Loucy (cell line): ENCODE measurements around the gene ATP10B.

Source experiments
- EZH2phosphoT487 ChIP-seq: fragments of 200-600 bp; IDR thresholded peaks from 2 replicates; pipeline ENCODE4 v1.6.1; 2018; ENCODE audit warnings: antibody characterized with exemption, mild to moderate bottlenecking, moderate library complexity, borderline replicate concordance
- TF ChIP-seq, protein P1 (sequence below): fragments of 200-600 bp; sonication (generic); conservative IDR thresholded peaks from 2 replicates; pipeline ENCODE4 v1.5.1; 2014; ENCODE audit warnings: mild to moderate bottlenecking, antibody characterized with exemption, low read length

DNA sequence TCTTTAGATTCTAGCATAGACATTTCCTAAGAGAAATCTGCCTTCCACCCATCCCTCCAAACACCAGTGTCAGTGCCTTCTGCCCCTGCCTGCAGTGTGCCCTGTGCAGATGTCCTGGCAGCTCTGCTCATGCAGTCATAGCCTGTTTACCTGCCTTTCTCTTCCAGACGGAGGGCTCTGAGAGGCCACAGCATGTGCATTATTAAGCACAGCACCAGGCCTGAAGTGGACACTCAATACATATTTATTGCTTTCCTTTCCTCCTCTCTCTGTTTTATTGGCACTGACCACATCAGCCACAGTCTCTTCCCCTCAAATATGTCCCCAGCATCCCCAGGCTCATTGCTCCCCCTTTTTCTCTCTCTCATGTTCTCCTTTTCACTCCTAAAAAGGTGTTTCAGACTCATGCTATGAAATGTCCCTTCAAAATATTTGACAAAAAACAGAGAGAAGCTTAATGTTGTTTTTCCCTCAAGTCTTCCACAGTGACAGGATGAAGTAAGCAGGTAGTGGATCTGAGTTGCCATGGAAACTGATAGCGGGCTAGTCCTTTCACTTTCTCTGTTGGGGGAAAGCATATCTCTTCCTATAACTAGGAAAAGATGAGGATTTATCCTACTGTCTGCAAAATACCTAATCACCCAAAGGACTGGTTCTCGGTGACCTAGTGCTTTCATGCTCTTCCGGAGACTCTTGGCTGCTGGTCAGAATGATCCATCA lies 100.9 kb downstream of the ATP10B start:
- TF ChIP-seq, protein P1, sequence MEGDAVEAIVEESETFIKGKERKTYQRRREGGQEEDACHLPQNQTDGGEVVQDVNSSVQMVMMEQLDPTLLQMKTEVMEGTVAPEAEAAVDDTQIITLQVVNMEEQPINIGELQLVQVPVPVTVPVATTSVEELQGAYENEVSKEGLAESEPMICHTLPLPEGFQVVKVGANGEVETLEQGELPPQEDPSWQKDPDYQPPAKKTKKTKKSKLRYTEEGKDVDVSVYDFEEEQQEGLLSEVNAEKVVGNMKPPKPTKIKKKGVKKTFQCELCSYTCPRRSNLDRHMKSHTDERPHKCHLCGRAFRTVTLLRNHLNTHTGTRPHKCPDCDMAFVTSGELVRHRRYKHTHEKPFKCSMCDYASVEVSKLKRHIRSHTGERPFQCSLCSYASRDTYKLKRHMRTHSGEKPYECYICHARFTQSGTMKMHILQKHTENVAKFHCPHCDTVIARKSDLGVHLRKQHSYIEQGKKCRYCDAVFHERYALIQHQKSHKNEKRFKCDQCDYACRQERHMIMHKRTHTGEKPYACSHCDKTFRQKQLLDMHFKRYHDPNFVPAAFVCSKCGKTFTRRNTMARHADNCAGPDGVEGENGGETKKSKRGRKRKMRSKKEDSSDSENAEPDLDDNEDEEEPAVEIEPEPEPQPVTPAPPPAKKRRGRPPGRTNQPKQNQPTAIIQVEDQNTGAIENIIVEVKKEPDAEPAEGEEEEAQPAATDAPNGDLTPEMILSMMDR, result no peak
- no peak for TF ChIP-seq EZH2phosphoT487
